Psoas muscle (tissue), 8 donors: ENCODE measurements around the gene WDPCP. TPM values are rescaled to one million over a fixed set of nuclear protein-coding genes. Genes with fewer than 3 reads are reported as not detected.

Source experiments
- ATAC-seq, 4 donors: fragments of 200-7000 bp; cut with Tn5 transposase; one replicate each; pipeline ENCODE4 v1.9.1; 2020; ENCODE audit warnings: moderate library complexity in 3 of 4, mild to moderate bottlenecking in 2 of 4
- DNase-seq, 2 donors: peaks; one replicate each; pipeline ENCODE4 v3.0.0-alpha.2; 2020
- H3K27ac ChIP-seq: fragments of 200-600 bp; one replicate; pipeline ENCODE4 v1.8.0; 2022
- H3K27me3 ChIP-seq, 3 donors: fragments of 200-600 bp in 1 of 3; one replicate each; pipeline versions ENCODE4 v1.6.1 to v1.8.0; 2013 to 2022; ENCODE audit warnings: low read length in 2 of 3, mild to moderate bottlenecking in 2 of 3, moderate library complexity in 1 of 3; ENCODE audit not compliant: insufficient read depth in 3 of 3
- H3K36me3 ChIP-seq, 2 donors: fragments of 200-600 bp in 1 of 2; one replicate each; pipeline versions ENCODE4 v1.6.1 to v1.8.0; 2013 to 2022; ENCODE audit warnings: low read depth in 1 of 2, mild to moderate bottlenecking in 1 of 2, moderate library complexity in 1 of 2; ENCODE audit not compliant: insufficient read depth in 1 of 2
- H3K4me1 ChIP-seq: fragments of 200-600 bp; one replicate; pipeline ENCODE4 v1.8.0; 2022
- H3K4me3 ChIP-seq: fragments of 200-600 bp; one replicate; pipeline ENCODE4 v1.8.0; 2022; ENCODE audit warnings: mild to moderate bottlenecking
- H3K9me3 ChIP-seq: fragments of 200-600 bp; one replicate; pipeline ENCODE4 v1.8.0; 2022
- CTCF ChIP-seq: fragments of 200-600 bp; IDR thresholded peaks from one replicate; pipeline ENCODE4 v1.8.0; 2022; ENCODE audit warnings: antibody characterized with exemption
- WGBS, 3 donors: extraction: QIAGEN DNeasy Blood & Tissue Kit; methylation state at CpG; one replicate each; pipeline versions ENCODE4 v1.1.6 to v1.1.7; 2013; 5-methylcytosine and 5-hydroxymethylcytosine counted together
- intact Hi-C, 2 donors: fragments of 100-400 bp; cut with DNase I; formaldehyde crosslinking; loops; one replicate each; pipeline versions ENCODE4 v1.11.0 to v1.14.2; 2022
- polyA plus RNA-seq, 3 donors: library from polyadenylated mRNA; stranded (reverse); fragments of 200-250 nt; gene quantifications; one replicate each; pipeline ENCODE4 v1.2.3, GENCODE V29; 2013
- total RNA-seq, 4 donors: library from RNA; stranded (reverse); fragmentation: NEBNext Ultra II Directional in 2 of 4; extraction: Animal tissue kit (Norgen Biotek cat#: 25700) in 2 of 4; gene quantifications; one replicate each; pipeline versions ENCODE4 v1.2.1 to v1.2.4, GENCODE V29; 2021 to 2023
- donor health status: healthy with polysubstance abuse.
- donor health status: DM: no; HTN: no; CAD: no; lungs with moderate emphysema.
- donor health status: Bipolar disorder and iron deficiency.
- donor health status: healthy.
- donor health status: DM: yes; HTN: yes; CAD: no.
- donor health status: DM: no; HTN: no; CAD: no.
- donor health status: DM: no; HTN: no; CAD: no.
- donor health status: DM: yes; HTN: yes; CAD: no.

WDPCP gene
- total and polyA plus RNA-seq, 7 donors, result 1.7 to 17.2 (median 4.4) TPM

GRCh38 chr2:63438181-63438580, 150.1 kb downstream of the WDPCP start:
- WGBS, 3 donors, result 61 to 74% (median 71%) methylated on average over 1 of the region's 1 CpG
- H3K9me3 ChIP-seq, result no peaks in the 10 kb centered on the region
- no peak for DNase-seq
- intact Hi-C loops, result no loop called here
- H3K36me3 ChIP-seq, result peaks cover 0 to 6% of the 10 kb centered on the region in 2 donors
- no peak overlapping the region for H3K27ac ChIP-seq
- H3K4me3 ChIP-seq, result no peak overlapping the region
- no peaks in the 10 kb centered on the region for H3K27me3 ChIP-seq
- H3K4me1 ChIP-seq, result no peaks in the 10 kb centered on the region
- TF ChIP-seq CTCF, result no peak
- no peak for ATAC-seq

- Histone ChIP-seq H3K9me3 (no peaks in the 10 kb centered on the region), H3K36me3 (peaks cover 0 to 6% of the 10 kb centered on the region in 2 donors), H3K4me1 (no peaks in the 10 kb centered on the region), H3K4me3 (no peak overlapping the region), H3K27ac (no peak overlapping the region), H3K27me3 (no peaks in the 10 kb centered on the region)
- DNase-seq (no peak), ATAC-seq (no peak)
- intact Hi-C loops, result no loop called here
- no peak for TF ChIP-seq CTCF
These were observed 151.8 kb downstream of the WDPCP start for GRCh38 chr2:63436488-63436887.

- H3K27ac ChIP-seq, result no peak overlapping the region
- DNase-seq, result no peak
- H3K9me3 ChIP-seq, result no peaks in the 10 kb centered on the region
- no peaks in the 10 kb centered on the region for H3K4me1 ChIP-seq
- TF ChIP-seq CTCF, result no peak
- WGBS, 3 donors, result 42 to 81% (median 74%) methylated on average over 1 of the region's 1 CpG
- H3K27me3 ChIP-seq, result no peaks in the 10 kb centered on the region
- H3K36me3 ChIP-seq, result peaks cover 0 to 6% of the 10 kb centered on the region in 2 donors
- intact Hi-C loops, result no loop called here
- H3K4me3 ChIP-seq, result no peak overlapping the region
- no peak for ATAC-seq
These were observed 153.2 kb downstream of the WDPCP start for GRCh38 chr2:63435070-63435469.

GRCh38 chr2:63434024-63435001, 154.0 kb downstream of the WDPCP start:
- DNase-seq, result no peak
- peaks cover 0 to 6% of the 10 kb centered on the region in 2 donors for H3K36me3 ChIP-seq
- no peaks in the 10 kb centered on the region for H3K4me1 ChIP-seq
- intact Hi-C loops, result no loop called here
- 86% methylated on average over 12 of the region's 12 CpGs for WGBS, 3 donors
- no peaks in the 10 kb centered on the region for H3K27me3 ChIP-seq
- H3K27ac ChIP-seq, result no peak overlapping the region
- H3K4me3 ChIP-seq, result no peak overlapping the region
- ATAC-seq, result no peak
- no peaks in the 10 kb centered on the region for H3K9me3 ChIP-seq
- TF ChIP-seq CTCF, result no peak
